Colonic mucosa (tissue), 4 donors: ENCODE measurements around the gene MCC. TPM values are rescaled to one million over a fixed set of nuclear protein-coding genes. Genes with fewer than 3 reads are reported as not detected.

ENCODE experiments used
- DNase-seq: peaks from one replicate; pipeline ENCODE4 v3.0.0-alpha.2; 2020
- H3K27ac ChIP-seq: fragments of 200-600 bp; one replicate; pipeline ENCODE4 v1.8.0; 2021
- H3K27me3 ChIP-seq: fragments of 200-600 bp; one replicate; pipeline ENCODE4 v1.8.0; 2021
- H3K36me3 ChIP-seq: fragments of 200-600 bp; one replicate; pipeline ENCODE4 v1.8.0; 2021
- H3K4me1 ChIP-seq: fragments of 200-600 bp; one replicate; pipeline ENCODE4 v1.8.0; 2021; ENCODE audit warnings: mild to moderate bottlenecking
- H3K4me3 ChIP-seq: fragments of 200-600 bp; one replicate; pipeline ENCODE4 v1.8.0; 2021
- H3K9ac ChIP-seq, 2 donors: one replicate each; pipeline ENCODE4 v1.7.0; 2013; ENCODE audit warnings: control low read depth in 2 of 2, low read depth in 2 of 2, low read length in 2 of 2
- H3K9me3 ChIP-seq: fragments of 200-600 bp; one replicate; pipeline ENCODE4 v1.8.0; 2021
- CTCF ChIP-seq: fragments of 200-600 bp; IDR thresholded peaks from one replicate; pipeline ENCODE4 v1.8.0; 2022; ENCODE audit warnings: antibody characterized with exemption, mild to moderate bottlenecking
- intact Hi-C: fragments of 100-400 bp; cut with DNase I; formaldehyde crosslinking; loops from one replicate; pipeline ENCODE4 v1.14.1; 2022
- total RNA-seq, 2 donors: library from RNA; stranded (reverse); fragmentation: NEBNext Ultra II Directional in 1 of 2; extraction: Animal tissue kit (Norgen Biotek cat#: 25700) in 1 of 2; gene quantifications; one replicate each; pipeline ENCODE4 v1.2.1, GENCODE V29; 2021
- donor health status: healthy.
- donor health status: DM: no; HTN: no; CAD: no.
- donor health status: DM: no; HTN: no; CAD: no.

The MCC gene
- total RNA-seq, 2 donors from 2014 or later: 1.9 to 3.1 TPM

- no peaks in the 10 kb centered on the region for H3K27me3 ChIP-seq
- H3K4me3 ChIP-seq: no peak overlapping the region
- TF ChIP-seq CTCF: no peak
- no peaks in the 10 kb centered on the region for H3K4me1 ChIP-seq
- H3K36me3 ChIP-seq: no peaks in the 10 kb centered on the region
- H3K27ac ChIP-seq: no peak overlapping the region
- no peak overlapping the region for H3K9ac ChIP-seq
- intact Hi-C loops: no loop called here
- DNase-seq: no peak
- no peaks in the 10 kb centered on the region for H3K9me3 ChIP-seq
These were observed 205.8 kb downstream of the MCC start for GRCh38 chr5:113282472-113282871.

GRCh38 chr5:113281194-113281593, 207.1 kb downstream of the MCC start:
- Histone ChIP-seq H3K27ac (no peak overlapping the region), H3K9ac (no peak overlapping the region), H3K9me3 (no peaks in the 10 kb centered on the region), H3K27me3 (no peaks in the 10 kb centered on the region), H3K4me1 (no peaks in the 10 kb centered on the region), H3K4me3 (no peak overlapping the region), H3K36me3 (no peaks in the 10 kb centered on the region)
- intact Hi-C loops: no loop called here
- DNase-seq: no peak
- no peak for TF ChIP-seq CTCF

GRCh38 chr5:113280541-113280940, 207.7 kb downstream of the MCC start:
- H3K27me3 ChIP-seq: no peaks in the 10 kb centered on the region
- intact Hi-C loops: no loop called here
- no peaks in the 10 kb centered on the region for H3K4me1 ChIP-seq
- H3K9me3 ChIP-seq: no peaks in the 10 kb centered on the region
- H3K36me3 ChIP-seq: no peaks in the 10 kb centered on the region
- no peak for TF ChIP-seq CTCF
- H3K4me3 ChIP-seq: no peak overlapping the region
- H3K27ac ChIP-seq: no peak overlapping the region
- H3K9ac ChIP-seq: no peak overlapping the region
- DNase-seq: no peak

GRCh38 chr5:113278976-113279375, 209.3 kb downstream of the MCC start:
- intact Hi-C loops: no loop called here
- DNase-seq: no peak
- Histone ChIP-seq H3K9ac (no peak overlapping the region), H3K36me3 (no peaks in the 10 kb centered on the region), H3K27ac (no peak overlapping the region), H3K27me3 (no peaks in the 10 kb centered on the region), H3K9me3 (no peaks in the 10 kb centered on the region), H3K4me1 (no peaks in the 10 kb centered on the region), H3K4me3 (no peak overlapping the region)
- no peak for TF ChIP-seq CTCF

GRCh38 chr5:113276493-113276892, 211.8 kb downstream of the MCC start:
- Histone ChIP-seq H3K36me3 (no peaks in the 10 kb centered on the region), H3K27me3 (no peaks in the 10 kb centered on the region), H3K4me1 (no peaks in the 10 kb centered on the region), H3K4me3 (no peak overlapping the region), H3K9me3 (no peaks in the 10 kb centered on the region), H3K27ac (no peak overlapping the region), H3K9ac (no peak overlapping the region)
- intact Hi-C loops: no loop called here
- no peak for TF ChIP-seq CTCF
- no peak for DNase-seq

GRCh38 chr5:113276001-113276400, 212.3 kb downstream of the MCC start:
- no peak overlapping the region for H3K27ac ChIP-seq
- H3K27me3 ChIP-seq: no peaks in the 10 kb centered on the region
- H3K4me1 ChIP-seq: no peaks in the 10 kb centered on the region
- no peak overlapping the region for H3K4me3 ChIP-seq
- DNase-seq: no peak
- intact Hi-C loops: no loop called here
- H3K9ac ChIP-seq: no peak overlapping the region
- H3K36me3 ChIP-seq: no peaks in the 10 kb centered on the region
- H3K9me3 ChIP-seq: no peaks in the 10 kb centered on the region
- TF ChIP-seq CTCF: no peak
